GM18861 (cell line): ENCODE measurements around the gene FAM53B.

Experiments used
- ATAC-seq: cut with Tn5 transposase; IDR thresholded peaks from one replicate; pipeline ENCODE4 v1.9.1; 2021; ENCODE audit not compliant: unreplicated experiment

FAM53B gene

GRCh38 chr10:124681626-124682552 lies 62.3 kb downstream of the FAM53B start:
- no peak for ATAC-seq

- ATAC-seq, result no peak
These were observed 63.1 kb downstream of the FAM53B start for GRCh38 chr10:124681091-124681490.

DNA sequence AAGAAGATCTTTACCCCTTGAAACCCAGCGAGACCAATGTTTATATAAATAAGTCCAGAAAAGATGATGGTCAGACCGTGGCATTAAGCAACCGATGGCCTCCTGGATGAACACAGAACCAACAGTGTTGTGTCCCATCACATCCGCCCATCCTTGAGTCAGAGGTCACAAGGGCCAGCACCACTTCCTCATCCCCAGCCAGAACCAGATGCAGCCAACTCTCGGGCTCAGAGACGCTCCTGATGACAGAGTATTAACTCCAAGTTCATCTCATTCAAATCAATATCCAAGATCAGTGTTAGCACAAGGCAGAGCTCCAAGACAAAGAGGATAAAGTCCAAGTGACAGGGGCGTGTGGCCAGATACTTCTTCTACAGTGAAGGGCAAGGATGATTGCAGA lies 63.5 kb downstream of the FAM53B start:
- no peak for ATAC-seq

- ATAC-seq, result no peak
These were observed 64.8 kb downstream of the FAM53B start for GRCh38 chr10:124679401-124679800.

DNA sequence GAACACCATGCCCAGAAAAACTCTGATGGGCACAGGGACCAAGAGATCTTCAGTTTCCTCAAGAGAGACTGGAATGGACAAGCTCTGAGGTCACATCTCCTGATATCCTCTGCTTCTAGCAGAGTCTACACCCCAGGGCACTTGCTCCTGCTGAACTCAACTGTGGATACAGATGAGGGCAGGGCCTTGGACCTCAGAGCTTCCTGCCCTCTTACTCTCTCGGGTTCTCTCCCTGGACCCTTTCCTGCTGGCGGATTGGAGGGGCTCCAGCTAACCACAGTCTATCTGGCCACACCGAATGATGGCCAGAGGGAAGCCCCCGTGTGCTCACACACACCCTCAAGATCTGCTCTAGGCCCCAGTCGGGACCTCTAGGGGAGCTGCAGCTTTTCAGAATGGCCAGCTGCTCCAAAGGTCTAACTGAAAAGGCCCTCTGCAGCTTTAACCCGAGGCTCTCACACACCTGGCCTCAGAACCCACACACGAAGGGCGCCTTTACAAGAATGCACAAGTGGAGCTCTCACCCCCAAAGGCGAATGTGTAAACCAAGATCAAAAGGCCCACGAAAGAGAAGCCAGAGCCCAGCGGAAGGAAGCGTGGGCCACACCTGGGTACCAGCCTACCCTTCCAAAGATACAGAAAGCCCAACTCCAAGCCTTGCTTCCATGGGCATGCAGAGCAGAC lies 65.5 kb downstream of the FAM53B start:
- ATAC-seq, result no peak

DNA sequence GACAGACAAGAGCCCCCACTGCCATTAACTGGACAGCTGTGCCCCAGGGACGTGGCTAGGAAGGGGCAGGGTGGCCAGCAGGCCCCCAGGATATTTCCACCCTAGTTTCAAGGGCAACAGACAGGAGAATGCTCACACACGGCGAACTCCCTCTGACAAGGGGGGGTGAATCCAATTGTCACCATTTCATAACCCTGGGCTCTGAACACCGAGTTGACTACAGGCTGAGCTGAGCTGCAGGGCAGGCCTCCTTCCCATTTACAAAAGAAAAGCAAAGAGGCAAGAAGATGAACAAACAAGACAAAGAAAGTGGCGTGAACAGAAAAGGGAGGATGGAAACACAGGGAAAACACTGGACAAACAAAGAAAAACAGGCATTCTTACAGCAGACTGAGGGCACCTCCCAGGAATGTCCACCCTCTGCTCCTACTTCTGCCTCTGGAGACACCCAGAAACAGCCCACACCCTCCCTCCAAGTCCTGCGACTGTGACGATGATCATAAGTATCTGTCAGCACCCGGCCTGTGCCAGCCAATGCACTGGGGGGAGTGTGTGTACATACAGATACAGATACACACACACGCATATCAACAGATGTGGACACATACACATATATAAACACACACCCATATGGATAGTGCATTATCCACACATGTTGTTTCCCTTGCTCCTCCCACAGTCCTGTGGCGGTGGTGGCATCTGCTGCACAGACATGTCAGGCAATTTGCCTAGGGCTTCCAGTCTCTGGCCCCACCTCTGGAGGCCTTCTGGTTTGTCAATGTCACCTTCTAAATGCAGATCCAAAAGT lies 66.2 kb downstream of the FAM53B start:
- ATAC-seq, result no peak

- no peak for ATAC-seq
These were observed 66.9 kb downstream of the FAM53B start for GRCh38 chr10:124677293-124677699.

DNA sequence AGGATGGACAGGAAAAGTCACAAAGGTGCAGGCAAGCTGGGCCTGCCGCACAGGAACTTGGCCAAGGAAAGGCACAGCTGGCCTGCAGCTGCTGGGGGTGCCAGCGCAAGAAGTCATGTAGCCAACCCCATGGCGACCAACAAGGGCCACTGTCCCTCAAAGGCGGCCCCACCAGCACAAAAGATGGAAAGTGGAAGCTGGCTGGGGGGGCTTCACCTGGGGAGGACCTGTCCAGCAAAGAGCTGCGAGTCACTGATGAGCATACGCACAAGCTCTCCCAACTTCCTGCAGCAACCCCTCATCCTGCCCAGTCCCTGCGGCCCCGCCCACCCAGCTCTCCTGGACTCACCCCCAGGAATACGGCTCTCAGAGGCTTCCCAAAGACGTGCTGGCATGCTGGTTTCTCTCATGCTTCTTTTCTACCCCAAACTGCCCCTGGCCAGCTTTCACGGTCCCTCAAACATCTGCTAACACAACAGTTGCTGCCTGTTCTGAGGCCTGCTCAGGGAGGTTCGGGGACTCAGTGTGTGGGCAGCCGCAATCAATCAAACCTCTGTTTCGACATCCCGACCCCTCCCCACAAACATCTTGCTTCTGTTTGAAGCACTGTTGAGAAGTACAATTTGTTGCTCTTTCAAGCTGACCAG lies 67.6 kb downstream of the FAM53B start:
- no peak for ATAC-seq

DNA sequence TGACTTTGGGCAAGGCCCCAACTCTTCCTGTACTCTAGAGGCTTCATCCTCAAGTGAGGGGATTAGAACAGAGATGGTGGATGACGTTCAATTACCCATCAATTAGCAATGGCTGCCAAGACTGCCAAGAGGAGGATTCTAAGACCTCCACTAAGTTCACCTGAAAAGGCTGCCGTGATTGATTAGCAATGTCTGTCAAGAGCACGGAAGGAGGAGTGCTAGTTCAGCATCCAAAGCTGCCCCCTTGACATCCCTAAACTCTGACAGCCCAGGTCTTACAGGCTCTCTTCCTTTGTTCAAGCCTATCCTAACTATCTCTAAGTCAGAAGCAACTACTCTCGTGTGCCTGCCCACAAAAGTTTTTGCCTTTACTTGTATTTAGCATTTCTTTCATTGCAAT lies 68.4 kb downstream of the FAM53B start:
- ATAC-seq, result no peak

DNA sequence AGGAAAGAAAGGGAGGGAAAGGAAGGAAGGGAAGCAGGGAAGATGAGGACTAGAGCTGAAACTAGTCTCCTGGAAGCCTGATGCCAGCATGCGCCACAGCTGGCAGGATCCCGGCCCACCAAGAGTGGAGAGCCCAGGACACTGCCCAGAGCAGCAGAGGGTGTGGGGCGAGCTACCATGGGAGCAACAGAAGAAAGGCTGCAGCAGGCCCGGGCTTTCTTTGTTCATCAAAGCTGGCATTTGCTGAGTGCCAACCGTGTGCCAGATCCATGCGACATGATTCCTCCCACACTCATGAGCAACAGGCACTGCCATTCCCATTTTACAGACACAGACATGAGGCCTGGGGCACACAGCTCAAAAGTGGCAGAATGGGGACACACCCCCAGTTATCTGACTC lies 68.9 kb downstream of the FAM53B start:
- no peak for ATAC-seq

- ATAC-seq, result no peak
These were observed 69.4 kb downstream of the FAM53B start for GRCh38 chr10:124674768-124675222.

DNA sequence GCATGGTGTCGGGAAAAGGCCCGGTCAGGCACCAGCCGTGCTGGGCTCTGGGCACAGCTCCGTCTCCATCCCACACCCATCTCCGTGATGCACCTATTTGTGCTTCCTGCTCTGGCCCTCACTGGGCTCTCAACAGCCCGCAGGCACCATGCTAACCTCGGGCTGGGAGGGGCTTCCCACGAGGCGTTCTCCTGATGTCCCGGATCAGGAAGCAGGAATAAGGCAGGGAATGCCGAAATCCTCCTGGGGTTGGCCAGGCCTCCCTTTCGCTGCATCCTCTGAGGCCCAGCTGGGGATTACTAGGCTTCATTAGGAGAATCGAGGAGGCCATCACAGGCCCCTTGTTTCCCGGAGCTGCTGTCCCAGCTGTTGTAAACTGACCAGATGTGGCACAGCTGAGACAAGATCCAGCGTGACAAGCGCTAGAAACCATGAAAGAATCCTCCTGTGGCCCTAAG lies 72.0 kb downstream of the FAM53B start:
- ATAC-seq, result no peak

DNA sequence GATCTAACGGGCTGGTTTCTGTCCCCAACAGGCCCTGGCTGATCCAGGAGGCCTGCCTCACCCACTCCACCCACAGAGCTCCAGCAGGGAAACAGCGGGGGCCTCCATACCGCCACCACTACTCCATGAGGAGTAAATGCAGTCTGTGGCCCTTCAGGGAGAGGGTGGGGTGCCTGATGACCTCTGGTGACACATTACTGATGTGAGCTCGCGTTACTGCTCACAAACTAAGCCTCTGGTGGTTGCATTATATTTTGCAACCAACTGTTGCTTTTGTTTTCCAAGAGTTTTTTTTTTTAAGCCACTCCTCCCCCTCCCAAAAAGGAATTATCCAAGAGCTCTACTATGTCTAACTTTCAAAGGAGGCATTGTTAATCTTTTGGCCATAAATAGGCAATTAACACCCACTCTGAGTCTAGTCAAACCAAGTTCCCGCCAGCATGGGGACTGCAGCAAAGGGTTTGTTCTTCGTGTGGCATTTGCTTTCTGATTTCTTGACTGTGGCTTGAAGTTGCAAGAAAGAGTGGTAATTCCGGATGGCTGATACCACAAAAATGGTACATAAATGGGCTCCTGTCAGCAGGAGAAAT lies 72.6 kb downstream of the FAM53B start:
- no peak for ATAC-seq

GRCh38 chr10:124670849-124671248 lies 73.3 kb downstream of the FAM53B start:
- ATAC-seq, result no peak

DNA sequence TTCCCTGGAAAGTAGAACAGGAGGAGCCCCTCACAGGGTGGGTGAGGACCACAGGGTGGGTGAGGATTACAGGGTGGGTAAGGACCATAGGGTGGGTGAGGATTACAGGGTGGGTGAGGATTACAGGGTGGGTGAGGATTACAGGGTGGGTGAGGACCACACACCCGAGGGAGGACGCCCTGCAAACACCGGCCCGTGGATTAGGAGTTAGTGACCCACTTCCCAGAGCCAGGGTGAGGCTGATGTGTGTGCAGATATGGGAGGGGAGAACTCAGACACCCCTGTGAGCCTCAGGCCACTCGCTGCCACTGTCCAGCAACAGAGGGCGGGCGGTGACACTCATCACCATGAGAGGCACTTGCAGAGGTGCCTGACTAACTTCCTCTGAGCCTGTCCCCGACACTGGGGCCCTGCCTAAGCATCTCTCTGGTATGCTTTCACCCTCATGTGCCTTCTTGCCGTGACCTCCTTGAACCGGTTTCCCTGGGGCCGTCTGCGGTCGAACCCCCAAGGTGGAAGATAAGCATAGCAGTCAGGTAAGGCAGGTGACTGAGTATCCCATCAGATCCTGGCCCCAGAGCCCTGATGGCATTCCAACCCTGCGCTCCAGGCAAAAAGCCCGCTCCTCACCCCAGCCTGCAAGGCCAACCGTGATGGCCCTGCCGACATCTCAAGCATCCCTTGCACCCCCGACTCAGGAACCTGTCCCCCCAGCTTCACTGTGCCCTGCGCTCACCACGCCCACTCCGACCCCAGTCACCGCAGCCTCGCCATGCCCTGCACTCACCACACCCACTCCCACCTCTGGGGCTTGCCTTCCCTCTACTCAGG lies 74.1 kb downstream of the FAM53B start:
- no peak for ATAC-seq

GRCh38 chr10:124669141-124669823 lies 74.9 kb downstream of the FAM53B start:
- no peak for ATAC-seq

DNA sequence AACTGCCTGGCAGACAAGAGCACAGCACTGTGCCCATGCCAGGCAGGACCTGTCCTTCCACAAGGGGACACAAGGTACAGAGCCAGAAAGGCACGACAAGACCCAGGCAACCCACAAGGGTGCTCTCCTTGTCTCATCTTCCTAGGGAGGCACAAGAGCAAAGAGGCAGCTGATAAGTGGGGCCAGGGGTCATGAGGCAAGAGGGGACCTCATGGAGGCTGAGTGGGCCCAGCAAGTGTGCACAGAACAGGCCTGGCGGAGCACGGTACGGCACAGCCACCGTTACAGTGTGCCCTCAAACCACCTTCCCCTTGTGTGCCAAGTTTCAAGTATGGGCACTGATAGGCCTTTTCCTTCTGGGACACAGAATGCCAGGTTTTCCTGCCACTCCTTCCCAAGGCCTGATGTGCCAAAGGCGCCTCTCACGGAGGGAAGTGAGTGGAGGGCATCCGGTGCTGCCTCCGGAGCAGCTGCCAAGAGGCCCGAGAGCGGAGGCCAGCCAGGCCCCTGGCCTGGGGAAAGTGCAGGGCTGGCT lies 75.6 kb downstream of the FAM53B start:
- ATAC-seq, result no peak

- ATAC-seq, result no peak
These were observed 76.5 kb downstream of the FAM53B start for GRCh38 chr10:124667425-124668345.
